ENCODE measurements around the gene TNS3. TPM values are rescaled to one million over a fixed set of nuclear protein-coding genes. Genes with fewer than 3 reads are reported as not detected.
"Not testable (repeated sequence)": the region's sequence is repeated elsewhere in the genome, so short reads cannot be mapped to it uniquely, and the experiment has no call there.

Gene TNS3
- total and polyA plus RNA-seq, 7 donors, result 17.4 to 43.8 (median 28.8) TPM

- H3K36me3 ChIP-seq, result no peaks in the 10 kb centered on the region
- no peak for DNase-seq
- TF ChIP-seq POLR2AphosphoS5 (IDR thresholded peaks at IDR 0.05) (no peak), CTCF (IDR thresholded peaks at IDR 0.05) (no peak), POLR2A (IDR thresholded peaks at IDR 0.05) (no peak), EP300 (IDR thresholded peaks at IDR 0.05) (no peak)
- no peak overlapping the region for H3K4me3 ChIP-seq
- no peaks in the 10 kb centered on the region for H3K9me3 ChIP-seq
- intact Hi-C loops (cut with DNase I), result no loop called here
- H3K27me3 ChIP-seq, result no peaks in the 10 kb centered on the region
- no peak overlapping the region for H3K27ac ChIP-seq
- peaks cover 0 to 26% (median 19%) of the 10 kb centered on the region in 4 donors for H3K4me1 ChIP-seq
- 93 to 98% methylated on average over 3 of the region's 3 CpGs for WGBS, 2 donors
Observed at GRCh38 chr7:47542051-47542450, 39.9 kb downstream of the TNS3 start.

GRCh38 chr7:47541485-47541884, 40.4 kb downstream of the TNS3 start:
- peaks cover 0 to 32% (median 24%) of the 10 kb centered on the region in 4 donors for H3K4me1 ChIP-seq
- H3K27ac ChIP-seq; DNase-seq; H3K36me3 ChIP-seq; H3K9me3 ChIP-seq; H3K27me3 ChIP-seq; H3K4me3 ChIP-seq; intact Hi-C loops (cut with DNase I): not testable (repeated sequence)
- 95 to 97% methylated on average over 9 of the region's 9 CpGs for WGBS, 2 donors

- Histone ChIP-seq H3K27ac (no peak overlapping the region), H3K4me1 (peaks cover 0 to 40% (median 28%) of the 10 kb centered on the region in 4 donors), H3K36me3 (no peaks in the 10 kb centered on the region), H3K9me3 (no peaks in the 10 kb centered on the region), H3K27me3 (no peaks in the 10 kb centered on the region), H3K4me3 (no peak overlapping the region)
- intact Hi-C loops (cut with DNase I), result no loop called here
- 85 to 89% methylated on average over 22 of the region's 22 CpGs for WGBS, 2 donors
- TF ChIP-seq EP300 (IDR thresholded peaks at IDR 0.05), result no peak
- TF ChIP-seq CTCF (IDR thresholded peaks at IDR 0.05), result no peak
- no peak for TF ChIP-seq POLR2A (IDR thresholded peaks at IDR 0.05)
- no peak for TF ChIP-seq POLR2AphosphoS5 (IDR thresholded peaks at IDR 0.05)
- DNase-seq, result no peak
Observed at GRCh38 chr7:47540387-47541350, 41.2 kb downstream of the TNS3 start.

- Histone ChIP-seq H3K27ac (no peak overlapping the region), H3K9me3 (no peaks in the 10 kb centered on the region), H3K36me3 (no peaks in the 10 kb centered on the region), H3K4me1 (peaks cover 0 to 46% (median 30%) of the 10 kb centered on the region in 4 donors), H3K4me3 (no peak overlapping the region), H3K27me3 (no peaks in the 10 kb centered on the region)
- no peak for DNase-seq
- WGBS, 2 donors, result 84 to 85% methylated on average over 4 of the region's 4 CpGs
- no peak for TF ChIP-seq POLR2AphosphoS5 (IDR thresholded peaks at IDR 0.05)
- no peak for TF ChIP-seq EP300 (IDR thresholded peaks at IDR 0.05)
- TF ChIP-seq POLR2A (IDR thresholded peaks at IDR 0.05), result no peak
- TF ChIP-seq CTCF (IDR thresholded peaks at IDR 0.05), result no peak
- intact Hi-C loops (cut with DNase I), result no loop called here
Observed at GRCh38 chr7:47540053-47540386, 41.9 kb downstream of the TNS3 start.

- H3K4me3 ChIP-seq, result no peak overlapping the region
- no peaks in the 10 kb centered on the region for H3K27me3 ChIP-seq
- H3K36me3 ChIP-seq, result no peaks in the 10 kb centered on the region
- intact Hi-C loops (cut with DNase I), result loop anchor here (5.0 kb wide), 1 partner anchor 33 kb away; no protein-coding TSS in a partner anchor
- no peak for DNase-seq
- WGBS, 2 donors, result 83 to 84% methylated on average over 9 of the region's 9 CpGs
- H3K9me3 ChIP-seq, result no peaks in the 10 kb centered on the region
- TF ChIP-seq POLR2AphosphoS5 (IDR thresholded peaks at IDR 0.05) (no peak), EP300 (IDR thresholded peaks at IDR 0.05) (no peak), CTCF (IDR thresholded peaks at IDR 0.05) (no peak), POLR2A (IDR thresholded peaks at IDR 0.05) (no peak)
- H3K4me1 ChIP-seq, result peaks cover 0 to 49% (median 32%) of the 10 kb centered on the region in 4 donors
- H3K27ac ChIP-seq, result no peak overlapping the region
Observed at GRCh38 chr7:47539398-47540052, 42.4 kb downstream of the TNS3 start.
